Sciatic nerve (tissue), 2 donors: ENCODE data around the gene DENND6B. TPM values are rescaled to one million over a fixed set of nuclear protein-coding genes. Genes with fewer than 3 reads are reported as not detected.

Experiments used
- ATAC-seq: fragments of 200-7000 bp; cut with Tn5 transposase; one replicate; pipeline ENCODE4 v1.9.1; 2020; ENCODE audit warnings: mild to moderate bottlenecking, moderate library complexity
- DNase-seq: peaks from one replicate; pipeline ENCODE4 v3.0.0-alpha.2; 2020; ENCODE audit warnings: low spot score
- intact Hi-C: fragments of 100-400 bp; cut with DNase I; formaldehyde crosslinking; loops from one replicate; pipeline ENCODE4 v1.14.2; 2022
- total RNA-seq: library from RNA; stranded (reverse); fragmentation: NEBNext Ultra II Directional; extraction: Animal tissue kit (Norgen Biotek cat#: 25700); gene quantifications from one replicate; pipeline ENCODE4 v1.2.1, GENCODE V29; 2021
- donor health status: DM: no; HTN: no; CAD: no.
- donor health status: DM: no; HTN: no; CAD: no.

The DENND6B gene
- total RNA-seq, 1 donor from 2014 or later: 14.0 TPM

DNA sequence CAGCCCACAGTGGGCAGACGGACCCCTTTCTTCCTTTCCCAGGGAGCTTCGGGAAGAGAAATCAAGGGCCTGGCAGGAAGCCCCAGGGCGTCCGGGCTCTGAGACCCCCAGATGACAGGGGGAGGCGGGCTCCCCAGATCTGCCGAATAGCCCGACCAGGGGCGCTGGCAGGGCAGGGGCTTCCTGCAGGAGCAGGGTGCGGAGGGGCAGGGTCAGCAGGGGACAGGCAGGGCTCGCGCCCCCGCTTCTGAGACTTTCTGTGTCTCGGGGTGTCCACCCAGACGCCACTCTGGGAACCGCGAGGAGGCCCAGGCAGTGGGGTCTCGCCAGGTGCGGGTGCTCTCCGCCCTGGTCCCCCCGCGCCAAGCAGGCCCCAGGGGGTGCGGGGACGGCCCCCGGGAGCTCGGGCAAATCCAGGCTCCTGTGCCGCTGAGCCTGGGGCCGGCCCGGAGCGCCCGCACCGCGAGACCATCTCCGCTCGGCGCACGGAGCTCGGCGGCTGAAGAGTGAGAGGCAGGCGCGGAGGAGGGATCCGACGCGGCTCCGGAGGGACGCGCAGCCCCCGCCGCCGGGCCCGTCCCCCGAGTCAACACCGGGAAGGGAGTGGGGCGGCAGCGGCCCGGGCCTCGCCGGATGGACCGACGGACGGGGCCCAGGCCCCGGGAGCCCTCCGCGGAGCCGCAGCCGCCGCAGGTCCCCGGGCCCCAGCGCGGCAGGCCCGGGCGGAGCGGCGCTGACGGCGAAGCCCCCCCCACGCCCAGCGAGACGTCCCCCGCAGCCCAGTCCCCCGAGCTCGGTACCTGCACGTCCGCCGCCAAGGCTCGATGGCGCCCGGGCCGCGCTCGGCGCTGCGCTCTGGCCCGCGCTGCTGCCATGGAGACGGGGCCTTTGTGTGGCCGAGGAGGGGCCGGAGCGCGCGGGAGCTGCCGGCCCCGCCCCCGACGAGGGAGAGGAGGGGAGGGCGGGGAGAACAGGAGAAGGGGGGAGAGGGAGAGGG is 19.8 kb downstream of the DENND6B start, which contains the start of gene PLXNB2:
Gene PLXNB2 (minus strand): TSS at position 894 of the 997 bp plus-strand sequence. CDS start 17,062 bp downstream, outside the sequence.
- peak; percentile 88 for DNase-seq
- ATAC-seq: peak; percentile 72
- intact Hi-C loops: no loop called here

- ATAC-seq (peak; percentile 53), DNase-seq (peak; percentile 88)
- intact Hi-C loops: no loop called here
These were observed 20.8 kb downstream of the DENND6B start for GRCh38 chr22:50305923-50306566.

DNA sequence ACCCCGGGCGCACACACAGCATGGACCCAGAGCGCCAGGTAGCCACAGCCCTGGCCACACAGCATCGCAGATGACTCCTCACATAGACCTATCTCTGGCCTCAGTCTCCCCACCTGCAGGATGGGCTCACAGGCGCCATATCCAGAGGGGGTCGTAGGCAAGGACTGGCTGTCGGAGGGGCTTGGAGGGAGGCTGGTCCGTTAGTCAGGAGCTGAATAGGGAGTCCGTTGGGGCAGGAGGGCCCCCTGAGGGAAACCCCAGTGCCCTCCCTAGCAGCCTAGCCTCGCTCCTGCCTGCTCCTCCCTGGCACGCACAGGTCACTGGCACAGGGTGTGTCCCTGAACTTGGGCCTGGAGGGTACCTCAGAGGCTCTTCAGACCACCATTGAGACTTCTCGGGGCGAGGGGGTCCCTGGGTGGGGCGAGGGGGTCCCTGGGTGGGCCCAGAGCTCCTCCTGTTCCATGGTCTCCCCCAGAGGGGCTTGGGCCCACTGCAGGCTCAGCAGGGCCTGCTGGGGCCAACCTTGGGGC is 21.4 kb downstream of the DENND6B start:
- DNase-seq (no peak), ATAC-seq (no peak)
- intact Hi-C loops: no loop called here

- intact Hi-C loops: no loop called here
- ATAC-seq (peak; percentile 0), DNase-seq (no peak)
These were observed 22.1 kb downstream of the DENND6B start for GRCh38 chr22:50304528-50305392.

GRCh38 chr22:50303848-50304527 is 22.8 kb downstream of the DENND6B start:
- intact Hi-C loops: no loop called here

DNA sequence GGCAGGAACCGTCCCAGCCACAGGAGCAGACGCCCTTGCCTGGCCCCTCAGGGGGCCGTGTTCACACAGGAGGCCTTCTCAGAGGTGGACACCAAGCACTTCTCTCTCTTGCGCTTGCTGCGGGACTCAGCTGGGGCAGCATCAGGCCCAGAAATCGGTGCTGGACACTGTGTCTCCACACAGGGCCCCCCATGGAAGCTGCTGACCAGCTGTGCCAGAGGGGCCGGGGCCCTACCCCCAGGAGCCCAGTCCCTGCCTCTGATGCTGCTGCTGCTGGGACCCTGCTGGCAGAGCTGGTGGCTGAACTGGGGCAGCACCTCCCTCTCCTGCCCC is 23.3 kb downstream of the DENND6B start:
- no peak for ATAC-seq
- intact Hi-C loops: no loop called here

More at GRCh38 chr22:50303848-50304527, 22.8 kb downstream of the DENND6B start:
- DNase-seq (no peak), ATAC-seq (no peak)

DNA sequence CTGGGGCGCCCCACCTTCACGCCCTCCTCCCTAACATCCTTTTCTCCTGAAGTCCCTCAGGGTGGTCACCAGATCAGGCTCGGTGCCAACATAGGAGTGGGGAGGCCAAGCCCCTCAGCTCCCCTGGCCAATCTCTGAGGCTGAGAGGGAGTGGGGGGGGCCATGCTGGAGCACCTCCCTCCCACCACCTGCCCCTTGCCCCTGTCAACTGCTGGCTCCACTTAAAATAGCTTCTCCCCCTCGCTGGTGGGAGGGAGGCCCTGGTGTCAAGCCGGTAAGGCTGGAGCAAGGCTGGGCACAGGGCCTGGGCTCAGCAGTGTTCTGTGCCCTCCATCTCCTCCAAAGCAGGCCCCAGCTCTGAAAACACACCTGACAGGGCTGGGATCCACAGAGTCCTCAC is 24.2 kb downstream of the DENND6B start:
- DNase-seq (no peak), ATAC-seq (no peak)
- intact Hi-C loops: no loop called here

More for the DNA sequence above, 23.3 kb downstream of the DENND6B start:
- DNase-seq: no peak

DNA sequence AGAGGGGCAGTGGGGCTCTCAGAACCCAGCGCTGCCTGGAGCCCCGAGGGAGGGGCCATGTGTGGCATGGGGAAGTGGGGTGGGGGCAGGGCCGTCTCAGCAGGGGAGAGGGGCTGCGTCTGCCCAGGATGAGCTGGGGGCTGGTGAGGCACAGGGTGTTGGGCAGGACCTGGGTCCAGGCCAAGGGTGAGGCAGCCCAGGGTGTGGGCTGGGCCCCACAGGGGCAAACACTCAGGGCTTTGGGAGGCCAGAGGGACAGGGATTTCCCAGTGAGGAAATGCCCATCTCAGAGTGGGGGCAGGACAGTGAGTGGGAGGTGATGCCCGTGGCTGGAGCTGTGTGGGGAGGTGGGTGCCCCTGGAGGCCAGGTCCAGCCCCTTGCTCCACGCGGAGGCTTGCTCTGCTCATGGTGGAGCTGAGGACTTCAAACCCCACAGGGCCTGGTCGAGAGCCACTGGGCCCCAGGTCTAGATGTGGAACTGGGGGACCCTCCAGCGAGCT is 24.7 kb downstream of the DENND6B start:
- ATAC-seq (no peak), DNase-seq (no peak)
- intact Hi-C loops: no loop called here

GRCh38 chr22:50301581-50301991 is 25.2 kb downstream of the DENND6B start:
- ATAC-seq: no peak
- no peak for DNase-seq
- intact Hi-C loops: no loop called here

DNA sequence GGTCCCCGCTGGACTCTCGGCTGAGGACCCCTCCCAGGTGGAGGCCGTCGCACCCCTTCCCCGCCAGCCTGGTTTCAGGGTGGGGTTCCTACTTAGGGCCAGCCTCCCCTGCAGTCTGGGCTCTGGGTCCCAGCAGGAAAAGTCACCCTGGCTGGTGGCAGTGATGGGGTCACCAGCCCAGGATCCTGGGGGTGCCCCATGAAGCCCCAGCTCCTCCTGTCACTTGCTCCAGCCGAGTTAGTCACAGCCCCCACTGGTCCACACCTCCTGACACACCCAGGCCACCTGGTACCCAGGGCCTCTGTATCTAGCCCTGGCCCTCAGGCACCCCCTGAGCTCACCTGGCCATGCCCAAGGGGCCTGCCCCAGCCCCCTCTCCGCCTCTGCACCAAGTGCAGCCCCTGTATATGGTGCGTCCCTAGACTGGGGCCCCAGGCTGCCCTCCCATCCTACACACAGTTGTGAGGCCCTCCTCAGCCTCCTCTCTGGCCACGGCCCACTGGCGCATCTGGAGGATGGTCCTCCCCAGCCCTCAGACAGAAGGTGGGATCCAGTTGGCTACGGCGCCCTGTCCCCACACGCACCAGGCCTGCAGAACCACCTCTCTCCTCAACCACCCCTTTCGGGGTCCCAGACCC is 26.1 kb downstream of the DENND6B start:
- DNase-seq (no peak), ATAC-seq (no peak)
- intact Hi-C loops: no loop called here

- no peak for DNase-seq
- intact Hi-C loops: no loop called here
- ATAC-seq: peak; percentile 8
These were observed 26.8 kb downstream of the DENND6B start for GRCh38 chr22:50299785-50300619.

GRCh38 chr22:50298937-50299784 is 27.7 kb downstream of the DENND6B start:
- no peak for DNase-seq
- intact Hi-C loops: no loop called here
- ATAC-seq: no peak

- intact Hi-C loops: no loop called here
- no peak for DNase-seq
- ATAC-seq: no peak
These were observed 28.6 kb downstream of the DENND6B start for GRCh38 chr22:50298266-50298637.

GRCh38 chr22:50297510-50298265 is 29.1 kb downstream of the DENND6B start:
- intact Hi-C loops: no loop called here

More at GRCh38 chr22:50297510-50298265, 29.1 kb downstream of the DENND6B start:
- ATAC-seq (no peak), DNase-seq (no peak)
